HG02938 (cell line): Measurements from ENCODE around the gene CNIH1.

Source experiments
- ATAC-seq: cut with Tn5 transposase; IDR thresholded peaks from one replicate; pipeline ENCODE4 v1.9.1; 2021; ENCODE audit warnings: mild to moderate bottlenecking, moderate library complexity; ENCODE audit not compliant: unreplicated experiment

CNIH1 gene

DNA sequence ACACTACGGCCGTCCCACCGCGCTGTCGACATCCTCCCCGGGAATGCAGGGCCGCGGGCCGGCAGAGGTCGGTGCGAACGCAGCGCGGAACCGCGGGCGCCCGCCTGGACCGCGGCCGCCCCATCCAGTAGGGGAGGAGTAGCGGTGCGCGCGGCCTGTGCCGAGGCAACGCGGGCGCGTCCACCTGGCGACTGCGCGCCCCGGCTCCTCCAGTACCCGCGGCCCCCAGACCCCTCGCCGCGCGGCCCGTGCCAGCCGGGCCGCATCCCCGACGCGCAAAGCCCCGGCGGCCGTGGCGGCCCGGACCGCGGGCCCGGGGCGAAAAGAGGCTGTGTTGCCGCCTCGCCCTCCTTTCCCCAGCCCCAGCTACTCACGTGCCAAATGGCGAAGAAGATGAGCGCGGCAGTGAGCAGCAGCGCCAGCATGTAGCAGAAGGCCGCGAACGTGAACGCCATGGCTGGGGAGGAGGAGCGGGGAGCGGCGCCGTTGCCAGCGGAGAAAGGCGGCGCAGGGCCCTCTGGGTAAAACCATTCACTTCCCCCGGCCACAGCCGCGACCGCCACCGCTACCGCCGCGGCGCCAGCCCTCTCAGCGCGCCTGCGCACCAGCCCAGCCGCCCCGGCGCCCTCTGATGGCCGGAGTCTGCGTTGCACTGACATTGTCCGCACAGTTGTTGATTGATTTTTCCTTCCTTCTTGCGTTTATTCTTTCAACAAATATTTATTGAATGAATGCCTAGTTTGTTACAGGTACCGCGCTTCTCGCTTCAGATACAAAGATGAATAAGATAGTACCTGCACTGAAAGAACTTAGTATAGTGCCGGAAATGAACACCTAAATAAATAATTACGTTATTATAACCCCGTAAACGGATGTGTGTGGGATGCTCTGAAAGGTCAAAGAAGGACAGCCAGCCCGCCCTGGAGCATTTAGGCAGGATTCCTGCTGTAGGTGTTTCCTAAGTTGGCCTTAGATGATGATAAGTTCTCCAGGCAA is at the start of gene CNIH1:
TSS of gene CNIH1 (minus strand) at position 502 of the 996 bp plus-strand sequence. CDS start at position 455, 47 bp downstream.
- peak; percentile 95 for ATAC-seq

GRCh38 chr14:54490445-54491175 is 49.4 kb upstream of the CNIH1 start:
- no peak for ATAC-seq

DNA sequence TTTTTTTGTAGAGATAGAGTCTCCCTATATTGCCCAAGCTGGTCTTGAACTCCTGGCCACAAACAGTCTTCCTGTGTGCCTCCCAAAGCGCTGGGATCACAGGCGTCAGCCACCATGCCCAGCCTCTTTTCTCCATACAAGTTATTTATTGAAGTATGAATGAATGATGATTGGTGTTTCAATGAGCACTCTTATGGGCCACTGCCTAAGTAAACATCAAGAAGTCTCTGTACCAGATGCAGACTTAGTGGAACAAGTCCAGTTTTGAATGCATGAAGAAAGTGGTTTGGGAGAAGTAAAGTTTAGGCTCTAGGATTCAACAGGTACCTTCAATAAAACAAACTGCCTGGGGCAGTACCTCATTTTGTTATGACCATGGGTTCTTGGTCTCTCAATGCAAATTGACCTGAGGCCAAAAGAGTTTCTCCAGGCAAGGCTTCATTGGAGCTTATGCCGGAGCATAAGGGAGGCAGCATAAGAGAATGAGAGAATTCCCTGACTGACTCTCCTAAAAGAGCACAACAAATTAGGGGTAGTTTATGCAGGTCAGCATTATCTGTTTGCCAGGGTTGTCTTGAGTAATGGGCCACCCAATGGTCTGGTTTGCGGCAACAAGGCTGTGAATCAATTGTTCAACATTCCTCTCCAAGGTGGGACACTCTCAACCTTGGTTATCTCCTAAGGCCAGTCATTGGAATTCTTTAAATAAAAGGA is 48.7 kb upstream of the CNIH1 start:
- ATAC-seq: no peak

- ATAC-seq: peak; percentile 19
These were observed 48.1 kb upstream of the CNIH1 start for GRCh38 chr14:54489318-54489683.

GRCh38 chr14:54488646-54489317 is 47.6 kb upstream of the CNIH1 start, which contains the start of gene GMFB:
Gene GMFB (minus strand): TSS chr14:54488980. CDS start chr14:54488927, 53 bp downstream.
- ATAC-seq: peak; percentile 85

- ATAC-seq: peak; percentile 17
These were observed 47.1 kb upstream of the CNIH1 start for GRCh38 chr14:54488318-54488645.

DNA sequence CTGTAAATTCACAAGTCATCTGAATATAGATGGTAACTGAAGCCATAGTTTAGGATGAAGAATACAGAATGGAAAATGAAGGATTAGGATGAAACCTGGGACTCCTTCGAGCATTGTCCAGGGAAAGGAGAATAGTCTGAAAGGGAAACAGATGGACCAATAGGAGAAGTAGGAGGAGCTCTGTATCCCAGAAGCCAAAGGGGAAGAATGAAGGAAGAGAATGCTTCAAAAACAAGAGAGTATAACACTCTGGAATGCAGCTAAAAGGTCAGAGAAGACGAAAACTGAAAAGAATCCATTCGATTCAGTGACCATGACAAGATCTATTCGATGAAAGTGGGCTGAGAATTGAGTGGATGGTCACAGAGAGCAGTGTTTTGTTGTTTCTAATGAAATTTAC is 46.6 kb upstream of the CNIH1 start:
- no peak for ATAC-seq

DNA sequence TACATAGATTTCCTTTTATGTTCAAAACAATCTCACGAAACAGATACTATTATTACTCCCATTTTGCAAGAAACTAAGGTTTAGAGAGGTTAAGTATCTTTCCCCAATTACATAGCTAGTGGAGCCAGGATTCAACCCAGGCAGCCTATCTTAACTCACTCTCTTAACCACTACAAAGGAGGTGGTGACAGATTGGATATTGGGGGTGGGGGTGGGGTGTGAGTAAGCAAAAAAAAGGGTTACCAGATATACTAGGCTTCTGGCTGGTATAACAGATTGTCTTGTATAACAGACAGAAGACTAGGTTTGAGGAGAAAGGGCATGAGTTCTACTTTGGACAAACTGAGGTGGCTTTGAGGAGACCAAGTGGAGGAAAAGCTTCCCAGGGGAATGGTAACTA is 45.5 kb upstream of the CNIH1 start:
- no peak for ATAC-seq

DNA sequence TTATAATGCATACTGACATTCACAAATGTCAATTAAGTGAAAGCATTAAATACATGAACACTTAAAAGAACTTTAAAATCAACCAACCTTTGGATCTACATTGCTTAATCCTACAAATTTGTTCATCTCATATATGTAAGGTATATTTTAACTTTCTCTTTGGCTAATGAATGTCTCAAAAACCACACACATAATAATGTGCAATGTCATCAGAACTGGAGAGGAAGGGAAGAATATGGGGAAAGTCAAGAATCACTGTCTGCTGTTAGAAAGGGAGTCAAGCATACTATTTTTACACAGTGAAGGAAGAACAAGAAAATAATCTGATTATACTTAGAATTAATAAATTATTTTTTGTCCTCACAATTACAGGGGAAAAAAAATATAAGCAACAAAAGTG is 42.7 kb upstream of the CNIH1 start:
- no peak for ATAC-seq

DNA sequence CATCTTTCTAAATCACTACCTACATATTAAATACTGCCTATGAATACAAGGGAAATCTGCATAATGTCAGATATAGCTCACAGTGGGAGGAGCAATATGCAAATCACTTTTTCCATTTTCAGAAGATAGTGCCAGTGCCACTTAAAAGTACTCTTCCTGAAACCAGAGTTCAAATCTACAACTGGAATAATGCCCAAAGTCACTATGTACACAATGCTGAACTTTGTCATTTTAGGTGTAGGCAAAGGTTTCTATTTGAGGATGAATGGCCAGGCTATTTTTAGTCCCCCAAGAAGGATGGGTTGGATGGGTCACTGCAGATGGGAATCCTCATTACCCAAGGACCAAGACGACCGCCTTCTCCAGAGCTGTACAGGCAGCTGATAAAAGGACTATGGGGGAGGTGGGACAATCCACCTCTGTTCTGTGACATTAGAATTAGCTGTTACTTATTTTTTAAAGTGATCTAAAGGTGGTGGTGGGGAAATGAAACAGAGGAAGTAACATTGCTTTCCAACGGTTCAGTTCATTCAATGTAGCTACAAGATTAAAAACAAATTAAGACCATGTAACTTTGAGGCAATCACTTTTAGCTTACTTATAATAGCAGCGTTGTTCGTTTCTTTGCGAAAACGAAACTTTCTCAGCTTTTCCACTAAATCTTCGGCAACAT is 42.0 kb upstream of the CNIH1 start:
- no peak for ATAC-seq

DNA sequence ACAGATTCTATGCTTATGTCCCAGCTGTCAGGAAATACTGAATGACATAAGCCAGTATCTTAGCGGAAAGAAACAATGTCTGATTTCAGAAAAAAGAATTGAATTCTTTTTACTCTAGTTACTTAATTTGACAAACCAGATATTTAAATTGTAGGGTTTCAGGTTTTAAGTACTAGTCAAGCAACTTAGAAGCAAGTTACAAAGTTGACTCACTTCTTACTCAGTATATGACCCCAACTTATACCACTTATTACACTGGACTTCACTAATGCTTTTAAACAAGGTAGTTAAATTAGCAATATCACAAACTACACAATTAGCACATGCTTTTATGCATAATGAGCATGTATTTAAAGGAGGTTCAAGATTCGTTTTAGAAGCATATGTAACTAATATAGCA is 40.5 kb upstream of the CNIH1 start:
- ATAC-seq: no peak

GRCh38 chr14:54480830-54481562 is 39.8 kb upstream of the CNIH1 start:
- no peak for ATAC-seq

- ATAC-seq: no peak
These were observed 37.6 kb upstream of the CNIH1 start for GRCh38 chr14:54478636-54479215.

GRCh38 chr14:54475911-54476310 is 34.7 kb upstream of the CNIH1 start:
- ATAC-seq: no peak

DNA sequence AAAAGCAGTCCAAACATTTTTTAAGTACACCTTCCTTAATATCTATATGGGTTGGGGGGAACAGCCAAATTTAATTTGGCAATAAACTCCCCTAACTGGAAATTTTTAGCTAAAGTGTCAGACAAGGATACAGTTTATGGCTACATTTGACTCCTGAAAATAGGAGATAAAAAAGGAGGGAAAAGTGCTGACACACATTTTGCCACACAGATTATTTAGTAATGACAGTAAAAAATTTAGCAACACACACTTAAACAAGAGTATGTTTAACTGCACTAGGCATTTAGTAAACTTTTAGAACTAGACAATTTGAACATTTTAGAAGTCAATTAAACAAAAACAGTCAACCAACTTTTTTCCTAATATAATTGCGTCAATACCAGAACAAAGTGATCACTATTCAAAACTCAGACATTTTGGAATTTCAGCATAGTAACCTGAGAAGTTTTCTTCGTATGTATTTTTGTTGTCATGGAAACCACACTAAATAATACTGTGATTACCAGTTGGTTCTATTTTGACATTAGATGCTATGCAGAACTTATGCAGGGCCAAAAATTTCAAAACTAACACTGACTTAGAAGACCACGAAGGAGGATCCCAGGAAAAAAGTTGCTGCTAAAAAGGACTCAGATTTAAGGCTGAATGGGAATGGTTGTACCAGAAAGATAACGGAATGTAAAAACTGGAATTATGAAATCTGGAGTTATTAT is 34.2 kb upstream of the CNIH1 start:
- ATAC-seq: no peak

GRCh38 chr14:54474232-54474793 is 33.1 kb upstream of the CNIH1 start:
- no peak for ATAC-seq

- no peak for ATAC-seq
These were observed 31.1 kb upstream of the CNIH1 start for GRCh38 chr14:54472315-54472714.

GRCh38 chr14:54471641-54472040 is 30.5 kb upstream of the CNIH1 start:
- no peak for ATAC-seq
